CD14-positive monocyte (primary cell): ENCODE data around the gene PARP14. TPM values are rescaled to one million over a fixed set of nuclear protein-coding genes. Genes with fewer than 3 reads are reported as not detected.

Experiments used
- DNase-seq, 3 donors: peaks; one replicate each; pipeline ENCODE4 v3.0.0-alpha.2; 2011 to 2022
- H2AFZ ChIP-seq: 2 replicates; pipeline ENCODE4 v1.6.0; 2012; ENCODE audit warnings: mild to moderate bottlenecking, low read depth, low read length, inconsistent platforms; ENCODE audit not compliant: insufficient read depth, poor library complexity, severe bottlenecking
- H3K27ac ChIP-seq, 2 donors: 1 replicate in 1 of 2; 2 replicates in 1 of 2; pipeline ENCODE4 v1.5.1; 2012 to 2013; ENCODE audit warnings: low read length in 2 of 2, control low read depth in 1 of 2, inconsistent platforms in 1 of 2, low read depth in 1 of 2, mild to moderate bottlenecking in 1 of 2
- H3K27me3 ChIP-seq, 2 donors: one replicate each; pipeline versions ENCODE4 v1.6.0 to v1.6.1; 2011 to 2013; ENCODE audit warnings: low read length in 2 of 2; ENCODE audit not compliant: control insufficient read depth in 2 of 2, insufficient read depth in 2 of 2
- H3K36me3 ChIP-seq, 2 donors: replicated peaks in 1 of 2; 1 replicate in 1 of 2; 2 replicates in 1 of 2; pipeline versions ENCODE4 v1.5.1 to v1.6.1; 2012 to 2013; ENCODE audit warnings: low read length in 2 of 2, control low read depth in 1 of 2, inconsistent platforms in 1 of 2, mild to moderate bottlenecking in 1 of 2; ENCODE audit not compliant: insufficient read depth in 2 of 2, control insufficient read depth in 1 of 2
- H3K4me1 ChIP-seq, 2 donors: 1 replicate in 1 of 2; 2 replicates in 1 of 2; pipeline versions ENCODE4 v1.5.1 to v1.6.1; 2012 to 2013; ENCODE audit warnings: low read length in 2 of 2, control low read depth in 1 of 2, inconsistent platforms in 1 of 2, mild to moderate bottlenecking in 1 of 2, moderate library complexity in 1 of 2; ENCODE audit not compliant: insufficient read depth in 2 of 2, control insufficient read depth in 1 of 2
- H3K4me2 ChIP-seq: replicated peaks from 2 replicates; pipeline ENCODE3; 2012; ENCODE audit warnings: low read length, moderate library complexity, mild to moderate bottlenecking; ENCODE audit not compliant: poor library complexity, severe bottlenecking; ENCODE audit errors: extremely low read depth
- H3K4me3 ChIP-seq, 3 experiments: fragments of 200-600 bp in 1 of 3; sonication (generic) in 1 of 3; replicated peaks in 1 of 3; 1 replicate in 2 of 3; 2 replicates in 1 of 3; pipeline ENCODE4 v1.5.1; 2011 to 2013; ENCODE audit warnings: low read length in 3 of 3, mild to moderate bottlenecking in 3 of 3, control low read depth in 2 of 3, low read depth in 2 of 3, inconsistent platforms in 1 of 3, moderate library complexity in 1 of 3
- H3K79me2 ChIP-seq: 2 replicates; pipeline ENCODE4 v1.6.0; 2012; ENCODE audit warnings: mild to moderate bottlenecking, control low read depth, inconsistent platforms, low read length, moderate library complexity; ENCODE audit not compliant: insufficient read depth
- H3K9ac ChIP-seq: 2 replicates; pipeline ENCODE4 v1.6.0; 2017; ENCODE audit warnings: low read length, mild to moderate bottlenecking; ENCODE audit not compliant: insufficient read depth, poor library complexity, severe bottlenecking
- H3K9me3 ChIP-seq, 2 donors: replicated peaks in 1 of 2; 1 replicate in 1 of 2; 2 replicates in 1 of 2; pipeline versions ENCODE4 v1.5.1 to v1.6.1; 2012 to 2013; ENCODE audit warnings: low read length in 2 of 2, control low read depth in 1 of 2; ENCODE audit not compliant: control insufficient read depth in 1 of 2, insufficient read depth in 1 of 2
- H4K20me1 ChIP-seq: 2 replicates; pipeline ENCODE4 v1.6.0; 2012; ENCODE audit warnings: mild to moderate bottlenecking, low read length, control low read depth, moderate library complexity; ENCODE audit not compliant: insufficient read depth
- H3K27ac Mint-ChIP-seq, 7 donors: one replicate each; pipeline ENCODE4 v1.8.0; 2020; ENCODE audit warnings: mild to moderate bottlenecking in 7 of 7, mixed read lengths in 7 of 7, moderate library complexity in 6 of 7, inconsistent platforms in 2 of 7
- H3K27me3 Mint-ChIP-seq, 3 donors: one replicate each; pipeline ENCODE4 v1.8.0; 2021 to 2022; ENCODE audit warnings: low read depth in 3 of 3, mild to moderate bottlenecking in 3 of 3, mixed read lengths in 3 of 3, moderate library complexity in 3 of 3, inconsistent platforms in 1 of 3
- H3K36me3 Mint-ChIP-seq, 2 donors: one replicate each; pipeline ENCODE4 v1.8.0; 2020; ENCODE audit warnings: mixed read lengths in 2 of 2, inconsistent platforms in 1 of 2, mild to moderate bottlenecking in 1 of 2
- H3K4me1 Mint-ChIP-seq: one replicate; pipeline ENCODE4 v1.8.0; 2020; ENCODE audit warnings: mild to moderate bottlenecking, mixed read lengths
- H3K4me3 Mint-ChIP-seq, 2 donors: one replicate each; pipeline ENCODE4 v1.8.0; 2020; ENCODE audit warnings: mild to moderate bottlenecking in 2 of 2, mixed read lengths in 2 of 2, moderate library complexity in 1 of 2
- H3K9me3 Mint-ChIP-seq, 7 donors: one replicate each; pipeline ENCODE4 v1.8.0; 2020 to 2022; ENCODE audit warnings: mixed read lengths in 7 of 7, mild to moderate bottlenecking in 6 of 7, moderate library complexity in 6 of 7, inconsistent platforms in 2 of 7
- WGBS: methylation state at CpG from one replicate; pipeline ENCODE4 v1.1.5; 2013; ENCODE audit warnings: missing lambda C conversion rate; ENCODE audit not compliant: insufficient coverage; 5-methylcytosine and 5-hydroxymethylcytosine counted together
- intact Hi-C, 2 donors: fragments of 100-400 bp; cut with micrococcal nuclease; formaldehyde crosslinking; loops; one replicate each; pipeline versions ENCODE4 v1.15.0 to v1.15.1; 2023
- polyA plus RNA-seq, 3 donors: library from polyadenylated mRNA; depleted of rRNA in 1 of 3; unstranded in 2 of 3; stranded (reverse) in 1 of 3; fragments of 300-500 nt in 2 of 3; fragments of >200 nt in 1 of 3; fragmentation: Illumina TruSeq in 2 of 3; gene quantifications; 1 replicate in 2 of 3; 2 replicates in 1 of 3; pipeline ENCODE4 v1.2.3, GENCODE V29; 2012 to 2021
- TF ChIP-seq, protein P1 (sequence below): fragments of 200-600 bp; IDR thresholded peaks from one replicate; pipeline ENCODE4 v1.8.0; 2022; ENCODE audit warnings: antibody characterized with exemption, mild to moderate bottlenecking

The PARP14 gene
- polyA plus RNA-seq, 3 donors: 22.1 to 68.8 (median 26.9) TPM

DNA sequence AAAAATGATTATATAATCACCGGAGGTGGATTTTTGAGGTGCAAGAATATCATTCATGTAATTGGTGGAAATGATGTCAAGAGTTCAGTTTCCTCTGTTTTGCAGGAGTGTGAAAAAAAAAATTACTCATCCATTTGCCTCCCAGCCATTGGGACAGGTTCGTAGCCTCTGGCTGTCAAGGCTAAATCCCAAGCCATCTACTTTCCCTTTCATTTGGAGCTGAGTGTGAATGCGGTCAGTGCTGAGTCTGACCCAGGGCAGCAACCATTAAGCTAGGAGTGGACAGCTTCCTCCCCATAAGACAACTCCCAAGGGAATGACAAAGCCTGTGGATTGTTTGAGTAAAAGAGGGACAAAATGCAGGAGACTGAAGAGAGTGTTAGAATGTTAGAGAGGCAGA is 33.6 kb downstream of the PARP14 start:
- Mint-ChIP-seq H3K4me1 (no peaks in the 10 kb centered on the region), H3K27me3 (no peaks in the 10 kb centered on the region), H3K36me3 (peaks cover 88 to 99% of the 10 kb centered on the region in 2 donors), H3K27ac (peak overlapping the region in 1 of 7 donors; percentile 81), H3K9me3 (peaks cover 0 to 5% (median 1%) of the 10 kb centered on the region in 7 donors), H3K4me3 (no peak overlapping the region)
- no peak for DNase-seq
- no CpG with 5 or more reads among the region's 3 CpGs for WGBS
- Histone ChIP-seq H4K20me1 (peaks cover 66% of the 10 kb centered on the region), H3K9ac (no peak overlapping the region), H3K79me2 (peaks cover 5% of the 10 kb centered on the region), H3K4me1 (no peaks in the 10 kb centered on the region), H3K9me3 (no peaks in the 10 kb centered on the region), H3K4me2 (no peak overlapping the region), H3K36me3 (peaks cover 76 to 98% of the 10 kb centered on the region in 2 donors), H3K27ac (no peak overlapping the region), H2AFZ (no peak overlapping the region), H3K4me3 (no peak overlapping the region), H3K27me3 (no peaks in the 10 kb centered on the region)
- intact Hi-C loops: no loop called here
- TF ChIP-seq, protein P1, sequence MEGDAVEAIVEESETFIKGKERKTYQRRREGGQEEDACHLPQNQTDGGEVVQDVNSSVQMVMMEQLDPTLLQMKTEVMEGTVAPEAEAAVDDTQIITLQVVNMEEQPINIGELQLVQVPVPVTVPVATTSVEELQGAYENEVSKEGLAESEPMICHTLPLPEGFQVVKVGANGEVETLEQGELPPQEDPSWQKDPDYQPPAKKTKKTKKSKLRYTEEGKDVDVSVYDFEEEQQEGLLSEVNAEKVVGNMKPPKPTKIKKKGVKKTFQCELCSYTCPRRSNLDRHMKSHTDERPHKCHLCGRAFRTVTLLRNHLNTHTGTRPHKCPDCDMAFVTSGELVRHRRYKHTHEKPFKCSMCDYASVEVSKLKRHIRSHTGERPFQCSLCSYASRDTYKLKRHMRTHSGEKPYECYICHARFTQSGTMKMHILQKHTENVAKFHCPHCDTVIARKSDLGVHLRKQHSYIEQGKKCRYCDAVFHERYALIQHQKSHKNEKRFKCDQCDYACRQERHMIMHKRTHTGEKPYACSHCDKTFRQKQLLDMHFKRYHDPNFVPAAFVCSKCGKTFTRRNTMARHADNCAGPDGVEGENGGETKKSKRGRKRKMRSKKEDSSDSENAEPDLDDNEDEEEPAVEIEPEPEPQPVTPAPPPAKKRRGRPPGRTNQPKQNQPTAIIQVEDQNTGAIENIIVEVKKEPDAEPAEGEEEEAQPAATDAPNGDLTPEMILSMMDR: no peak

DNA sequence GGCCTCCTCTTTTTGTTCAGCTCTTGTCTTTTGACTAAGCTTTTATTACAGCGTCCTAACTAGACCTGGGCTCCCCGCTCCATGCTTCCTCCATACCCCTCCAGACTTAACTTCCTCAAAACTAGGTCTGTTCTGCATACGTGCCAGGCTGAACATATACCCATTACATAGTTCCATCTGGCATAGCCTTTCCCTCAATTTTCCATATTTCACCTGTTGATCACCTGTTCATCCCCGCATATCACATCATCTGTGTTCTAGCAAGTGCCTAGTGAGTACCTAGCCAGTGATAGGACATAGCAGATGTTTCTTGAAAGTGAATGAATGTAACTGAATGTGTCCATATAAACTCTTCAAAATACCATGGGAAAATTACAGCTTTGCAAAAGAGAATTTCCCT is 36.0 kb downstream of the PARP14 start:
- Histone ChIP-seq H2AFZ (no peak overlapping the region), H3K4me2 (no peak overlapping the region), H3K36me3 (peaks cover 81 to 100% of the 10 kb centered on the region in 2 donors), H3K4me1 (peaks cover 0 to 6% of the 10 kb centered on the region in 2 donors), H3K27ac (no peak overlapping the region), H3K4me3 (no peak overlapping the region), H3K9me3 (no peaks in the 10 kb centered on the region), H3K9ac (no peak overlapping the region), H3K27me3 (no peaks in the 10 kb centered on the region), H3K79me2 (no peaks in the 10 kb centered on the region), H4K20me1 (peaks cover 55% of the 10 kb centered on the region)
- Mint-ChIP-seq H3K27ac (peak overlapping the region in 2 of 7 donors; percentile 36 to 47), H3K9me3 (no peaks in the 10 kb centered on the region), H3K27me3 (no peaks in the 10 kb centered on the region), H3K36me3 (peaks cover 88 to 95% of the 10 kb centered on the region in 2 donors), H3K4me3 (no peak overlapping the region), H3K4me1 (peaks cover 6% of the 10 kb centered on the region)
- no peak for DNase-seq
- TF ChIP-seq, protein P1: no peak
- 64% methylated on average over 2 of the region's 4 CpGs for WGBS
- intact Hi-C loops: no loop called here
